ENCODE results near the gene SPATA13. TPM values are rescaled to one million over a fixed set of nuclear protein-coding genes. Genes with fewer than 3 reads are reported as not detected.

Gene SPATA13
- total RNA-seq, 1 experiment from 2014 or later = 28.7 TPM

DNA sequence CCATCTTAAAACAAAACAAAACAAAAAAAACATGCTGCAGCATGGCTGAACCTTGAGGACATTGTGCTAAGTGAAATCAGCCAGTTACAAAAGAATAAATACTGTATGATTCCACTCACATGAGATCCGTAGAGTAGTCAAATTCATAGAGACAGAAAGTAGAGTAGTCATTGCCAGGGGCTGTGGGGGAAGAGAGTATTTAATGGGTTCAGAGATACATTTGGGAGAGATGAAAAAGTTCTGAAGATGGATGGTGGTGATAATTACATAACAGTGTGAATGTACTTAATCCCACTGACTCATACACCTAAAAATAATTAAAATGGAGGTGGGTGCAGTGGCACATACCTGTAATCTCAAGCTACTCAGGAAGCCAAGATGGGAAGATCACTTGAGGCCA lies 76.8 kb downstream of the SPATA13 start:
- Histone ChIP-seq H3K27ac (no peak overlapping the region), H3K36me3 (ENCODE audit: low read depth) (no peaks in the 10 kb centered on the region), H2AFZ (no peak overlapping the region), H3K79me2 (ENCODE audit: low read depth) (peaks cover 8% of the 10 kb centered on the region), H3K9me2 (ENCODE audit: insufficient read depth) (no peaks in the 10 kb centered on the region), H3F3A (ENCODE audit: insufficient read depth, low read depth) (peaks cover 4% of the 10 kb centered on the region; the same call in 1 of the 2 replicates), H4K20me1 (ENCODE audit: insufficient read depth) (peaks cover 4% of the 10 kb centered on the region), H3K9me3 (ENCODE audit: insufficient read depth, low read depth) (no peaks in the 10 kb centered on the region), H3K4me1 (replicated peaks; ENCODE audit: insufficient read depth) (no peaks in the 10 kb centered on the region), H3K4me2 (no peak overlapping the region), H3K27me3 (ENCODE audit: insufficient read depth, low read depth) (no peaks in the 10 kb centered on the region), H3K4me3 (no peak overlapping the region)
- POLR2A ChIA-PET (ENCODE audit: unreplicated experiment) = no interaction called here
- intact Hi-C loops (cut with micrococcal nuclease; ENCODE audit: unreplicated experiment) = no loop called here
- CTCF ChIA-PET = no interaction called here
- no peak for DNase-seq
- no TSS peak for BruUV-seq (replicated peaks)
- TF ChIP-seq CTCF (conservative IDR thresholded peaks at IDR 0.05) = no peak
- no peak for TF ChIP-seq EZH2 (IDR thresholded peaks at IDR 0.05; ENCODE audit: low read depth)

- no TSS peak for BruUV-seq (replicated peaks)
- no peak for DNase-seq
- Histone ChIP-seq H3K36me3 (ENCODE audit: low read depth) (no peaks in the 10 kb centered on the region), H3K4me2 (no peak overlapping the region), H3K4me3 (no peak overlapping the region), H3K27me3 (ENCODE audit: insufficient read depth, low read depth) (no peaks in the 10 kb centered on the region), H3K27ac (no peak overlapping the region), H3F3A (ENCODE audit: insufficient read depth, low read depth) (peaks cover 4% of the 10 kb centered on the region; the same call in 1 of the 2 replicates), H3K9me2 (ENCODE audit: insufficient read depth) (no peaks in the 10 kb centered on the region), H3K9me3 (ENCODE audit: insufficient read depth, low read depth) (no peaks in the 10 kb centered on the region), H4K20me1 (ENCODE audit: insufficient read depth) (peaks cover 4% of the 10 kb centered on the region), H3K79me2 (ENCODE audit: low read depth) (peaks cover 4% of the 10 kb centered on the region), H2AFZ (no peak overlapping the region), H3K4me1 (replicated peaks; ENCODE audit: insufficient read depth) (no peaks in the 10 kb centered on the region)
- POLR2A ChIA-PET (ENCODE audit: unreplicated experiment) = no interaction called here
- intact Hi-C loops (cut with micrococcal nuclease; ENCODE audit: unreplicated experiment) = no loop called here
- CTCF ChIA-PET = no interaction called here
- TF ChIP-seq CTCF (conservative IDR thresholded peaks at IDR 0.05) = no peak
- no peak for TF ChIP-seq EZH2 (IDR thresholded peaks at IDR 0.05; ENCODE audit: low read depth)
Observed at GRCh38 chr13:24241336-24241735, 80.8 kb downstream of the SPATA13 start.

GRCh38 chr13:24242100-24242499 lies 81.6 kb downstream of the SPATA13 start:
- no peak for DNase-seq
- H4K20me1 ChIP-seq (ENCODE audit: insufficient read depth) = peaks cover 2% of the 10 kb centered on the region; the same call in 1 of the 2 replicates
- no peak overlapping the region for H3K4me2 ChIP-seq
- H3K27me3 ChIP-seq (ENCODE audit: insufficient read depth, low read depth) = no peaks in the 10 kb centered on the region
- ChIA-PET POLR2A (ENCODE audit: unreplicated experiment) (no interaction called here), CTCF (no interaction called here)
- TF ChIP-seq CTCF (conservative IDR thresholded peaks at IDR 0.05) (no peak), EZH2 (IDR thresholded peaks at IDR 0.05; ENCODE audit: low read depth) (no peak)
- H2AFZ ChIP-seq = no peak overlapping the region
- H3K4me1 ChIP-seq (replicated peaks; ENCODE audit: insufficient read depth) = no peaks in the 10 kb centered on the region
- intact Hi-C loops (cut with micrococcal nuclease; ENCODE audit: unreplicated experiment) = no loop called here
- peaks cover 2% of the 10 kb centered on the region; the same call in 1 of the 2 replicates for H3F3A ChIP-seq (ENCODE audit: insufficient read depth, low read depth)
- no peak overlapping the region for H3K27ac ChIP-seq
- no TSS peak for BruUV-seq (replicated peaks)
- no peaks in the 10 kb centered on the region for H3K9me2 ChIP-seq (ENCODE audit: insufficient read depth)
- no peaks in the 10 kb centered on the region for H3K9me3 ChIP-seq (ENCODE audit: insufficient read depth, low read depth)
- H3K36me3 ChIP-seq (ENCODE audit: low read depth) = no peaks in the 10 kb centered on the region
- H3K79me2 ChIP-seq (ENCODE audit: low read depth) = peaks cover 6% of the 10 kb centered on the region
- no peak overlapping the region for H3K4me3 ChIP-seq

Measured in PC-9 (cell line).